HepG2 (cell line): ENCODE results near the gene PAIP1. TPM values are rescaled to one million over a fixed set of nuclear protein-coding genes. Genes with fewer than 3 reads are reported as not detected.
A peak's percentile ranks its signal among the peaks of the same experiment; 100 is the strongest.

ENCODE experiments used
- ATF2 ChIP-seq: sonication (generic); formaldehyde crosslinking; IDR thresholded peaks from 2 replicates; pipeline ENCODE4 v1.4.0; 2020; ENCODE audit warnings: missing genetic modification reagents
- ELK4 ChIP-seq: sonication (generic); formaldehyde crosslinking; IDR thresholded peaks from 2 replicates; pipeline ENCODE4 v1.9.0; 2021; ENCODE audit warnings: missing genetic modification reagents, borderline replicate concordance
- ETV6 ChIP-seq: sonication (generic); formaldehyde crosslinking; conservative IDR thresholded peaks from 2 replicates; pipeline ENCODE4 v1.4.0; 2020; ENCODE audit warnings: missing genetic modification reagents
- FOXJ3 ChIP-seq: sonication (generic); formaldehyde crosslinking; IDR thresholded peaks from 2 replicates; pipeline ENCODE4 v1.4.0; 2020; ENCODE audit warnings: missing genetic modification reagents, mild to moderate bottlenecking, borderline replicate concordance
- HMGXB4 ChIP-seq, 2 experiments: sonication (generic) in 1 of 2; formaldehyde crosslinking in 1 of 2; IDR thresholded peaks; 2 replicates each; pipeline versions ENCODE4 v1.4.0 to v1.6.1; 2018 to 2020; ENCODE audit warnings: missing genetic modification reagents in 2 of 2, borderline replicate concordance in 1 of 2, low read depth in 1 of 2, mild to moderate bottlenecking in 1 of 2, missing biosample characterization in 1 of 2
- MAFG ChIP-seq: sonication (generic); formaldehyde crosslinking; IDR thresholded peaks from 2 replicates; pipeline ENCODE4 v1.5.1; 2020; ENCODE audit warnings: mild to moderate bottlenecking, missing genetic modification reagents
- MXD4 ChIP-seq: IDR thresholded peaks from 2 replicates; pipeline ENCODE4 v1.6.1; 2016; ENCODE audit warnings: mild to moderate bottlenecking, missing biosample characterization, missing genetic modification reagents
- SMAD1 ChIP-seq: sonication (generic); formaldehyde crosslinking; IDR thresholded peaks from 2 replicates; pipeline ENCODE4 v1.4.0; 2020; ENCODE audit warnings: missing genetic modification reagents, low read depth, mild to moderate bottlenecking, borderline replicate concordance
- SNAI1 ChIP-seq: sonication (generic); formaldehyde crosslinking; IDR thresholded peaks from 2 replicates; pipeline ENCODE4 v1.5.0; 2020; ENCODE audit warnings: mild to moderate bottlenecking, missing genetic modification reagents, borderline replicate concordance
- TAF15 ChIP-seq: fragments of 200-400 bp; formaldehyde crosslinking; IDR thresholded peaks from one replicate; pipeline ENCODE4 v1.6.1; 2018; ENCODE audit warnings: mild to moderate bottlenecking, low read depth, low read length; ENCODE audit not compliant: poor library complexity, severe bottlenecking
- ZNF101 ChIP-seq: sonication (generic); formaldehyde crosslinking; IDR thresholded peaks from 2 replicates; pipeline ENCODE4 v1.4.0; 2020; ENCODE audit warnings: mild to moderate bottlenecking, low read depth, missing genetic modification reagents, borderline replicate concordance
- ZNF224 ChIP-seq: sonication (generic); formaldehyde crosslinking; IDR thresholded peaks from 2 replicates; pipeline ENCODE4 v1.5.0; 2020; ENCODE audit warnings: mild to moderate bottlenecking, missing genetic modification reagents
- ZNF281 ChIP-seq: sonication (generic); formaldehyde crosslinking; IDR thresholded peaks from 2 replicates; pipeline ENCODE4 v1.4.0; 2020; ENCODE audit warnings: missing genetic modification reagents, borderline replicate concordance
- ZNF292 ChIP-seq: sonication (generic); formaldehyde crosslinking; IDR thresholded peaks from 2 replicates; pipeline ENCODE4 v1.8.1; 2022; ENCODE audit warnings: mild to moderate bottlenecking, low read depth, missing genetic modification reagents, borderline replicate concordance
- ZNF430 ChIP-seq: sonication (generic); formaldehyde crosslinking; IDR thresholded peaks from 2 replicates; pipeline ENCODE4 v1.9.0; 2021; ENCODE audit warnings: mild to moderate bottlenecking, missing genetic modification reagents
- ZSCAN21 ChIP-seq: sonication (generic); formaldehyde crosslinking; IDR thresholded peaks from 2 replicates; pipeline ENCODE4 v1.8.0; 2022; ENCODE audit warnings: mild to moderate bottlenecking, missing genetic modification reagents, moderate library complexity, borderline replicate concordance
- polyA plus RNA-seq, 8 experiments: library from polyadenylated mRNA; depleted of rRNA in 3 of 8; stranded (reverse) in 7 of 8; unstranded in 1 of 8; fragments of >200 nt; fragmentation: Illumina TruSeq in 4 of 8; extraction: Trizol in 4 of 8; gene quantifications; 2 replicates each; pipeline versions ENCODE4 v1.2.1 to v1.2.3, GENCODE V29; 2011 to 2016; ENCODE audit warnings: low read depth in 4 of 8, missing spikeins in 1 of 8, mixed read lengths in 1 of 8; ENCODE audit not compliant: insufficient read depth in 1 of 8
- total RNA-seq, 5 experiments: library from RNA; depleted of rRNA; stranded (reverse); fragments of >200 nt; fragmentation: Illumina TruSeq; extraction: Trizol; gene quantifications; 2 replicates each; pipeline ENCODE4 v1.2.3, GENCODE V29; 2016; ENCODE audit warnings: low read depth in 1 of 5
- TF ChIP-seq, protein P1 (sequence below): sonication (generic); formaldehyde crosslinking; IDR thresholded peaks from 2 replicates; pipeline ENCODE4 v1.5.1; 2020; ENCODE audit warnings: mild to moderate bottlenecking, missing genetic modification reagents

Gene PAIP1
- total and polyA plus RNA-seq, 2 of the 13 experiments (the other 11 are each of a cell fraction or from before 2014, with no cell fraction given): 96.6 to 116 TPM

DNA sequence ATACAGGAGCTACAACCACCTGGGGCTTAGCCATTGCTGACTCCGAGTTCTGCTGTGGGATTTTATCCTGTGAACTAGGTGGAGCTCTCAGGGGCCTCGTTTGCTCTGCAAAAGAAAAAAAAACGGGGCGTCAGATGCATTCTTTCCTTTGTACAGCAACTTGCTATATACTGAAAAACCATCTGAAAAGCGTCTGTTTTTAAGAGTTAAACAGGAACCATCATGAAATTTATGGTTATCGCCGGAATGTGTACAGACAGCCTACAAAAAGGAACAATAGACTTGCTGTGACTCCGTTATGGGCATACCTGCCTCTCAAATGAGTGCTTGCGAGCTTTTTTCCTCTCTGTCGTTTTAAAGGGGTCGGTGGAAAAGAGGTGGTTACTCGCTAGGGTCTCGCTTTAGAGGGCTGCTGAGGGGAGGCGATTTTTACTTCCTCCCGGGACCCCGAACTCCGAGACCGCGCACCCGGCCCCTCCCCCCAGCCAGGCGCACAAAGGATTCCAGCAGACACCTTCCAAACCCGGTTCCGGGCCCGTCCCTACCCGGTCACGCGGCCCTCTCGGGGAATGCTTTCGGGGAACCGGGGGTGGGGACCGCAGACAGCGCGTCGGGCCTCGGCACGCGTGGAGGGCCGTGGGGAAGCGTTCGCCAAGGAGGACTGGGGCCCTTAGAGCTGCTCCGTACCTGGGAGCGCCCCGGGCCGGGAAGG is 826 bp downstream of the PAIP1 start (continued):
- TF ChIP-seq ZNF224 (CRISPR knock-in tag) (no peak), ELK4 (no peak), MXD4 (CRISPR knock-in tag) (no peak; the same call in 1 of the 2 replicates), ZNF281 (peak; percentile 91), ATF2 (no peak), MAFG (CRISPR knock-in tag) (no peak), ZNF101 (CRISPR knock-in tag) (no peak), FOXJ3 (no peak), ZNF292 (CRISPR knock-in tag) (no peak), SMAD1 (CRISPR knock-in tag) (no peak), ZNF430 (no peak), ETV6 (CRISPR knock-in tag) (no peak), SNAI1 (peak; percentile 71; the same call in 1 of the 2 replicates), TAF15 (no peak), HMGXB4 (CRISPR knock-in tag; IDR thresholded peaks at IDR 0.05; ENCODE audit: borderline replicate concordance in 1 of 2, low read depth in 1 of 2) (no peak; a peak in 1 of 4 replicates), ZSCAN21 (CRISPR knock-in tag) (no peak)
- TF ChIP-seq, protein P1, sequence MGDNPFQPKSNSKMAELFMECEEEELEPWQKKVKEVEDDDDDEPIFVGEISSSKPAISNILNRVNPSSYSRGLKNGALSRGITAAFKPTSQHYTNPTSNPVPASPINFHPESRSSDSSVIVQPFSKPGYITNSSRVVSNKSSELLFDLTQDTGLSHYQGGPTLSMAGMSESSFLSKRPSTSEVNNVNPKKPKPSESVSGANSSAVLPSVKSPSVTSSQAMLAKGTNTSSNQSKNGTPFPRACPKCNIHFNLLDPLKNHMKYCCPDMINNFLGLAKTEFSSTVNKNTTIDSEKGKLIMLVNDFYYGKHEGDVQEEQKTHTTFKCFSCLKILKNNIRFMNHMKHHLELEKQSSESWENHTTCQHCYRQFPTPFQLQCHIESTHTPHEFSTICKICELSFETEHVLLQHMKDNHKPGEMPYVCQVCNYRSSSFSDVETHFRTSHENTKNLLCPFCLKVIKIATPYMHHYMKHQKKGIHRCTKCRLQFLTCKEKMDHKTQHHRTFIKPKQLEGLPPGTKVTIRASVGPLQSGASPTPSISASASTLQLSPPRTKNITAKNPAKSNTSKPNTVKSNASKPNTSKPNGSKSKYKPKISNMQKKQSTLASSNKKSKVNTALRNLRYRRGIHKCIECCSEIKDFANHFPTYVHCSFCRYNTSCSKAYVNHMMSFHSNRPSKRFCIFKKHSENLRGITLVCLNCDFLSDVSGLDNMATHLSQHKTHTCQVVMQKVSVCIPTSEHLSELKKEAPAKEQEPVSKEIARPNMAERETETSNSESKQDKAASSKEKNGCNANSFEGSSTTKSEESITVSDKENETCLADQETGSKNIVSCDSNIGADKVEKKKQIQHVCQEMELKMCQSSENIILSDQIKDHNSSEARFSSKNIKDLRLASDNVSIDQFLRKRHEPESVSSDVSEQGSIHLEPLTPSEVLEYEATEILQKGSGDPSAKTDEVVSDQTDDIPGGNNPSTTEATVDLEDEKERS (CRISPR knock-in tag): no peak
